Measurements from ENCODE around the gene TECPR2.

TECPR2 gene

DNA sequence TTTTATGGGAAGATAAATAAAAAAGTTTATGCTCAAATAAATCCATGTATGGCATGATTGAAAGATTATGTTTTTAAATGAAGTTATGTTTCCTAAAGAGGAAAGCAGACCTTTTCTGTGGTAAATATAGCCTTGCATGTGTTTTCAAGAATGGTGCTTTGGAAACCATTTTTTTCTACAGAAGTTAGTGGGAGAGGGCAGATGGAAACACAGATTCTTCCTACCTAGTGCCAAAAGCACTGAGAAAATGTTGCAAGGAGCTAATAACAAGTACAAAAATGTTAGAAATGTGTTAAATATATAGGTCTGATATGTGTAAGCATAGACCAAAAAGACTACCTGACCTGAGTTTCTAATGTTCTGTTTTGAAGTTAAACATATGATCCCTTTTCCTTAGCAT lies 24.3 kb downstream of the TECPR2 start:
- Histone ChIP-seq H3K27me3 (ENCODE audit: control insufficient read depth, insufficient read depth, low read length) (no peaks in the 10 kb centered on the region), H3K9ac (ENCODE audit: low read depth, low read length) (no peak overlapping the region), H3K9me3 (replicated peaks; ENCODE audit: low read length) (no peaks in the 10 kb centered on the region), H3K4me2 (ENCODE audit: low read length) (no peak overlapping the region), H3K4me3 (ENCODE audit: low read length) (no peak overlapping the region), H3K4me1 (ENCODE audit: control insufficient read depth, insufficient read depth, low read length) (no peaks in the 10 kb centered on the region), H3K36me3 (ENCODE audit: insufficient read depth, low read length) (peaks cover 7% of the 10 kb centered on the region)

DNA sequence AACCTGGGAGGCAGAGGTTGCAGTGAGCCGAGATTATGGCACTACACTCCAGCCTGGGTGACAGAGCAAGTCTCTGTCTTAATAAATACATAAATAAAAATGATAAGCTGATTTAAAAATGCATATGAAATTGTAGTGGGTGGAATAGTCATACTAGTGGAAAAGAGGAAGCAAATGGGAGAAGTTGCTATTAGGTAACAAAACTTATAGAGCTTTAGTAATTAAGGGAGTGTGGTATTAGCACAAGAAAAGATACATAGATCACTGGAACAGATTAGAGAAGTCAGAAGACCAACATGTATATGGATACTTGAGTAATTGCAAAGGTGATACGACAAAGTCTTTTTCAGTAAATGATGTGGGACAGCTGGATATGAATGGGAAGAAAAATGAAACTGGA lies 26.5 kb downstream of the TECPR2 start:
- H3K9me3 ChIP-seq (replicated peaks; ENCODE audit: low read length) = no peaks in the 10 kb centered on the region

DNA sequence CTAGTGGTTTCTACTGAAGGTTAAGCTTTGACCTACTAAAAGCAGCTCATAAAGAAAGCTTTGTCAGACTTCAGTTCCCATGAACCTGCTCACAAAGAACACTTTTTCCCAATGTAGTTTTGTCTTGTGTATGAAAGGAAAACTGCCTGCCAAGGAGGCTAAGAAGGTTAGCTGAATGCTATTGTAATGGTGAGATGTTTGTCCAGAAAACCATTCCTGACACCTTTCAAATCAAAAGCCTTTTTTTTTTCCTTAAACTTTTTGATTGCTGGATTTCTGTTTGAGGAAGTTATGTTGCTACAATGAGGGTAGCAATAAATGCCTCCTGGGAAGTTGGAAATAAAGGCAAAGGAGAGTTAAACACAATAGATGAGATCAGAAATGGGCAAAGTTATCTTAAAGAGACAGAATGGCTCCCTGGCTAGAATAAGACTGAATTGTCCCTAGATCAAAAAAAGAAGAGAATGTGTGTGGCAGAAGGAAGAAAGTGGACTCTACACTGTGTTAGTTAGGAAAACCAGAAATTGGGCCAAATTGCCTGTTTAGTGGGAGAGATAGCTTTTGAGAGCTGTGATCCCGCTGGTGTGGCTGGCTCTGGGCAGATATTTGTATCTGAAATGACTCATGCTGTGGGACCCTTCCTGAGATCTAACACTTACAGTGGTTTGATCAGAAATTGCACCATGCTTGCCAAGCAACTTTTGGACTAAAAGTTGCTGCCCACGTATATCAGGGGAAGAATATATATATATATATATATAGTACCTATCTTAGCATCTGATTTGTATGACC lies 27.5 kb downstream of the TECPR2 start:
- H3K27me3 ChIP-seq (ENCODE audit: control insufficient read depth, insufficient read depth, low read length) = no peaks in the 10 kb centered on the region
- no peak overlapping the region for H3K9ac ChIP-seq (ENCODE audit: low read depth, low read length)
- H3K4me3 ChIP-seq (ENCODE audit: low read length) = no peak overlapping the region
- H3K9me3 ChIP-seq (replicated peaks; ENCODE audit: low read length) = no peaks in the 10 kb centered on the region
- H3K36me3 ChIP-seq (ENCODE audit: insufficient read depth, low read length) = peaks cover 7% of the 10 kb centered on the region
- no peaks in the 10 kb centered on the region for H3K4me1 ChIP-seq (ENCODE audit: control insufficient read depth, insufficient read depth, low read length)
- no peak overlapping the region for H3K4me2 ChIP-seq (ENCODE audit: low read length)

More for the DNA sequence above, 26.5 kb downstream of the TECPR2 start:
- H3K4me3 ChIP-seq (ENCODE audit: low read length) = no peak overlapping the region
- H3K27me3 ChIP-seq (ENCODE audit: control insufficient read depth, insufficient read depth, low read length) = no peaks in the 10 kb centered on the region
- no peak overlapping the region for H3K9ac ChIP-seq (ENCODE audit: low read depth, low read length)
- H3K4me1 ChIP-seq (ENCODE audit: control insufficient read depth, insufficient read depth, low read length) = no peaks in the 10 kb centered on the region
- H3K36me3 ChIP-seq (ENCODE audit: insufficient read depth, low read length) = peaks cover 7% of the 10 kb centered on the region
- H3K4me2 ChIP-seq (ENCODE audit: low read length) = no peak overlapping the region

DNA sequence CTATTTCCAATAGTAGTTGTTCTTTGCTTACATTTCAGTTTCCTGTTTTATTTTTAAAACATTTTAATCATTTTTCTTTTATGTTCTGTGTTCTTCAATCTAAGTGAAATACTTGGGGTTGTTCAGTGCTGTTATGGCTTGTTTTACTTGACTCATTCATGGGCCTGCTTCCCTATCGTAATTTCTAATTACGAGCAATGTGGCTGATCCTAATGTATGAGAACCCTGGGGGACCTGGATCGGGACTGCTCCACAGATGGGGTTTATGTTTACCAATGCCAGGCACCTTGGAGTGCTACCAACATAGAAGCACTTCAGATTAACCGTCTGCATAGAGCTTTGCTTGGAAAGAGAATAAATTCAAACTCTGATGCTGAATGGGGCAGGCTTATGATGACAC lies 29.8 kb downstream of the TECPR2 start:
- H3K4me2 ChIP-seq (ENCODE audit: low read length) = no peak overlapping the region
- no peak overlapping the region for H3K4me3 ChIP-seq (ENCODE audit: low read length)
- no peaks in the 10 kb centered on the region for H3K9me3 ChIP-seq (replicated peaks; ENCODE audit: low read length)
- no peaks in the 10 kb centered on the region for H3K27me3 ChIP-seq (ENCODE audit: control insufficient read depth, insufficient read depth, low read length)
- H3K36me3 ChIP-seq (ENCODE audit: insufficient read depth, low read length) = peaks cover 6% of the 10 kb centered on the region
- H3K9ac ChIP-seq (ENCODE audit: low read depth, low read length) = no peak overlapping the region
- no peaks in the 10 kb centered on the region for H3K4me1 ChIP-seq (ENCODE audit: control insufficient read depth, insufficient read depth, low read length)

DNA sequence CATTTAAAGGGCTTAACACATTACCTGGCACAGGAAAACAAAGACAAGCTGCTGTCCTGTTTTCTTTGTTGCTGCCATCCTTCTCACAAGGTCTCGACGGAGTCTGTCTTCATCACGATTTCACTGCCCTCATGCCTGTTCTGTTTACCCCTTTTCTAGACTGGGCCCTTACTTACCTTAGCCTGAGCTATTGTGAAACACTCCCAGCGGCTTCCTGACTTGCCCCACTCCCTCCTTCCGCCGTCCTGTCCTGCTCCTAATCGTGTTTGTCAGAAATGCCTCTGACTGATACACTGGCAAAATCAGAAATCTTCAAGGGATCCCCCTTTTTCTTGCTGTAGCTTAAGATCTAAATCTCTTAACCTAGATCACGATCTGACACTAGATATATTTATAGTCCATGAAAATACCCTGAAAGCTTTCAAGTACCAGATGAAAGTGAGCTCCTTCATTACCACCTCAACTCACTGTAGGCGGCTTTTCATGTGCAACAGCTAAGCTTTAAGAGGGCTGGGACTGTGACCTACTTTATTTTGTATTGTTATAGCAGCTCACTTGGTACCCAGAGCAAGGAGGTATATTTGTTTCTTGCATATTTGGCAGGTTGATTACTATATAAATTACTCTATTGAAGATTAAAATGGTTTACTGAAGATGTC lies 32.1 kb downstream of the TECPR2 start:
- no peaks in the 10 kb centered on the region for H3K27me3 ChIP-seq (ENCODE audit: control insufficient read depth, insufficient read depth, low read length)
- H3K4me2 ChIP-seq (ENCODE audit: low read length) = no peak overlapping the region
- H3K9ac ChIP-seq (ENCODE audit: low read depth, low read length) = no peak overlapping the region
- no peaks in the 10 kb centered on the region for H3K4me1 ChIP-seq (ENCODE audit: control insufficient read depth, insufficient read depth, low read length)
- no peaks in the 10 kb centered on the region for H3K9me3 ChIP-seq (replicated peaks; ENCODE audit: low read length)
- no peak overlapping the region for H3K4me3 ChIP-seq (ENCODE audit: low read length)
- H3K36me3 ChIP-seq (ENCODE audit: insufficient read depth, low read length) = peaks cover 6% of the 10 kb centered on the region

DNA sequence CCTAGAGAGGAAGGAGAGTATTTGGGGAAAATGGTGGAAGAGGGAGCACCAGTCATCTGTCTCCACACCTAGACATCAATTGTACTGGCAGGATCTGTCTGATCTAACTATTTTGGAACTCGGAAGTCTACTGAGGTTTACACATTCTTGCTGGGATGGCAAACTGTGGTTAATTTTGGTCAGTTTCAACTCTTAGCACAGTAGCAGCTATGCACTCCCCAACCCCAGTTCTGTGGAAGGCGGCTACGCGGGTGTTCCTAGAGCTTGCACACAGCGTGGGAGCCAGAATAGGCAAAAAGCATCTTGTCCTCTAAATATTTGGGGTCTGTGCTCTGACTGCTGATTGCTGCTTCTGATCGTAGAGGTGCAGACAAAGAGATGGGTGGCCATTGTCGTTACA lies 33.8 kb downstream of the TECPR2 start:
- Histone ChIP-seq H3K4me1 (ENCODE audit: control insufficient read depth, insufficient read depth, low read length) (no peaks in the 10 kb centered on the region), H3K36me3 (ENCODE audit: insufficient read depth, low read length) (peaks cover 8% of the 10 kb centered on the region), H3K4me3 (ENCODE audit: low read length) (no peak overlapping the region), H3K9ac (ENCODE audit: low read depth, low read length) (no peak overlapping the region), H3K9me3 (replicated peaks; ENCODE audit: low read length) (no peaks in the 10 kb centered on the region), H3K4me2 (ENCODE audit: low read length) (no peak overlapping the region), H3K27me3 (ENCODE audit: control insufficient read depth, insufficient read depth, low read length) (no peaks in the 10 kb centered on the region)

DNA sequence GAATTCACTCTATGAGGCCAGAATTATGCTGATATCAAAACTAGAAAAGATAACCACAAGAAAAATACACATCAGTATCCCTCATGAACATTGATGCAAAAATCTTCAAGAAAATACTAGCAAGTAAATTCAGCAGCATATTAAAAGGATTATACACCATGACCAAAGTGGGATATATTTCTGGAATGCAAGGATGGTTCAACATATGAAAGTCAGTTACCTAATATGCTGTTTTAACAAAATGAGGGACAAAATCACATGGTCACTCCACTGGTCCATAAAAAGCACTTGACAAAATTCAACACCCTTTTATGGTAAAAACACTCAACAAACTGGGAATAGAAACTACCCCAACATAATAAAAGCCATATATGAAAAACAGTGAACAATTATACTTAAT lies 40.3 kb downstream of the TECPR2 start:
- H3K4me3 ChIP-seq (ENCODE audit: low read length) = no peak overlapping the region
- no peaks in the 10 kb centered on the region for H3K27me3 ChIP-seq (ENCODE audit: control insufficient read depth, insufficient read depth, low read length)
- H3K36me3 ChIP-seq (ENCODE audit: insufficient read depth, low read length) = peaks cover 9% of the 10 kb centered on the region
- H3K9me3 ChIP-seq (replicated peaks; ENCODE audit: low read length) = peaks cover 10% of the 10 kb centered on the region
- H3K4me2 ChIP-seq (ENCODE audit: low read length) = no peak overlapping the region
- no peaks in the 10 kb centered on the region for H3K4me1 ChIP-seq (ENCODE audit: control insufficient read depth, insufficient read depth, low read length)
- H3K9ac ChIP-seq (ENCODE audit: low read depth, low read length) = no peak overlapping the region

DNA sequence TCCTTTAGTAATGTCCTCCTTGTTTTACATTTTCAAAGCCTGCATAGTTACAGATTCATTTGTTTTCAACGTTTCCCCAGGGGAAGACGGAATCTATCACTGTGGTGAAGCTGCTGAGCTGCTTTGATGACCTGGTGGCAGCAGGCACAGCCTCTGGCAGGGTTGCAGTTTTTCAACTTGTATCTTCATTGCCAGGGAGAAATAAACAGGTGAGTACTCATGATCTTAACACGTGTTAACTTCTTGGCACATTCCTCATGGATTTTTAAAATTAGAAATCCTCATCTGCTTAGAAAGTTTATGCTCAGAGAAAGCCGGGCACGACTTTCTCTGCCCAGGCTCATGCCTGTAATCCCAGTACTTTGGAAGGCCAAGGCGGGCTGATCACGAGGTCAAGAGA lies 44.5 kb downstream of the TECPR2 start:
- H3K36me3 ChIP-seq (ENCODE audit: insufficient read depth, low read length) = peaks cover 16% of the 10 kb centered on the region
- H3K4me1 ChIP-seq (ENCODE audit: control insufficient read depth, insufficient read depth, low read length) = no peaks in the 10 kb centered on the region
- H3K4me2 ChIP-seq (ENCODE audit: low read length) = no peak overlapping the region
- no peak overlapping the region for H3K9ac ChIP-seq (ENCODE audit: low read depth, low read length)
- no peaks in the 10 kb centered on the region for H3K27me3 ChIP-seq (ENCODE audit: control insufficient read depth, insufficient read depth, low read length)
- H3K9me3 ChIP-seq (replicated peaks; ENCODE audit: low read length) = peaks cover 10% of the 10 kb centered on the region
- H3K4me3 ChIP-seq (ENCODE audit: low read length) = no peak overlapping the region

DNA sequence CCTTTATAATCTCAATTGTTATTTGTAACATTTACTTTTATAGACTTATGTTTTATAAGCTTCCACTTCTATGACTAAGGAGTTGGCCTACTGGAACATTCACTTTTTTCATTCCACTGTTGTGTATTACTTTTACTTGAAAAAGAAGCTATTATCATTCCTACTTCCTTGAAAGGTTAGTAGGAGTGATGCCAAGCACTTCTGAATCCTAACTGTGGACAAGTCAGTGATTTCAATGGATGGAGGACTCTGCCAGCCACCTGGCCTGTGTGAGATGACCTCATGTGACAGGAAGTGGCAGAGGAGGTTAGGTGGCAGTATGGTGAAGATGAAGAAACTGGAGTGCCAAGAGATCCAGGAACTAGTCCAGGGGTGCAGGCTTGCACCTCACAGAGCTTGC lies 46.0 kb downstream of the TECPR2 start:
- H3K4me1 ChIP-seq (ENCODE audit: control insufficient read depth, insufficient read depth, low read length) = no peaks in the 10 kb centered on the region
- H3K9me3 ChIP-seq (replicated peaks; ENCODE audit: low read length) = no peaks in the 10 kb centered on the region
- peaks cover 13% of the 10 kb centered on the region for H3K36me3 ChIP-seq (ENCODE audit: insufficient read depth, low read length)
- no peak overlapping the region for H3K4me2 ChIP-seq (ENCODE audit: low read length)
- no peaks in the 10 kb centered on the region for H3K27me3 ChIP-seq (ENCODE audit: control insufficient read depth, insufficient read depth, low read length)
- H3K9ac ChIP-seq (ENCODE audit: low read depth, low read length) = no peak overlapping the region
- H3K4me3 ChIP-seq (ENCODE audit: low read length) = no peak overlapping the region

DNA sequence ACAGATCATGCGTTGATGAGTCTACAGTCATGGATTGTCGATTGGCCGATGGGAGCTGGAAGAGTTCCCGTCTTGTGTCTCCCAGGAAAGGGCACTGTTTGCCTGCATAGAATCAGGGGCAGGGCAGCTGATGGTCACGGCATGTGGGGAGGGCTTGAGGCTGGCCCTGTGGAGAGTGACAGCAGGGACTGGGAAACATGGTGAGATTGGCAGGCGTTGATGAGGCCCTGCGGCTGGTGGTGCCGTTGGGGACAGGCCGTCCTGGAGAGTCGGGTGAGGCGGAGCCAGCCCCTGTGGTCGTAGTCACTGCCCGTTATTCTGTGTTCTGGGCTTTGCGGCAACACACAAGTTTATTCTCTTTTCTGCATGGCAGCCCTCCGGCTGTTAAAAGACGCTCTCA lies 52.9 kb downstream of the TECPR2 start:
- H3K27me3 ChIP-seq (ENCODE audit: control insufficient read depth, insufficient read depth, low read length) = no peaks in the 10 kb centered on the region
- no peaks in the 10 kb centered on the region for H3K4me1 ChIP-seq (ENCODE audit: control insufficient read depth, insufficient read depth, low read length)
- peaks cover 12% of the 10 kb centered on the region for H3K36me3 ChIP-seq (ENCODE audit: insufficient read depth, low read length)
- no peak overlapping the region for H3K4me3 ChIP-seq (ENCODE audit: low read length)
- no peaks in the 10 kb centered on the region for H3K9me3 ChIP-seq (replicated peaks; ENCODE audit: low read length)
- no peak overlapping the region for H3K4me2 ChIP-seq (ENCODE audit: low read length)
- H3K9ac ChIP-seq (ENCODE audit: low read depth, low read length) = no peak overlapping the region

DNA sequence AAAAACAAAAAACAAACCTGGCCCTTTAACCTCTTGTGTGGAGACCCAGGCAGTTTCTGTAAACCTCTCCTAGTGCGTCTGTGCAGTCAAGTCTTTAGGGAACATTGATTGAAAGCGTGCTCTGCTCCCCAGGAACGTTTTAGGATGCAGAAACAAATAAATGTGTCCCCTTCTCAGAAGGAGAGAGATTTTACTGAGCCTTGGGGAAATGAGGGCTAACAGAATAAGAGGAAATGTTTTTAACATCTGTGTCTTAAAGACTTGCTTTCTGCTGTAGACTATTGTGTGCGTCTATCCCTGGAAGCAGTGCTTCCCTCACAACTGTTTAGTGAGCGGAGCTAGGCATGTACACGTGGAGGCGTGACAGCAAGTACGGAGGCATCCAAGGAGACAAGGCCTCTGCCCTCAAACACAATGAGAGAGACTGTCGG lies 54.3 kb downstream of the TECPR2 start:
- Histone ChIP-seq H3K27me3 (ENCODE audit: control insufficient read depth, insufficient read depth, low read length) (no peaks in the 10 kb centered on the region), H3K4me1 (ENCODE audit: control insufficient read depth, insufficient read depth, low read length) (no peaks in the 10 kb centered on the region), H3K9ac (ENCODE audit: low read depth, low read length) (no peak overlapping the region), H3K36me3 (ENCODE audit: insufficient read depth, low read length) (peaks cover 12% of the 10 kb centered on the region), H3K4me2 (ENCODE audit: low read length) (no peak overlapping the region), H3K4me3 (ENCODE audit: low read length) (no peak overlapping the region), H3K9me3 (replicated peaks; ENCODE audit: low read length) (no peaks in the 10 kb centered on the region)

DNA sequence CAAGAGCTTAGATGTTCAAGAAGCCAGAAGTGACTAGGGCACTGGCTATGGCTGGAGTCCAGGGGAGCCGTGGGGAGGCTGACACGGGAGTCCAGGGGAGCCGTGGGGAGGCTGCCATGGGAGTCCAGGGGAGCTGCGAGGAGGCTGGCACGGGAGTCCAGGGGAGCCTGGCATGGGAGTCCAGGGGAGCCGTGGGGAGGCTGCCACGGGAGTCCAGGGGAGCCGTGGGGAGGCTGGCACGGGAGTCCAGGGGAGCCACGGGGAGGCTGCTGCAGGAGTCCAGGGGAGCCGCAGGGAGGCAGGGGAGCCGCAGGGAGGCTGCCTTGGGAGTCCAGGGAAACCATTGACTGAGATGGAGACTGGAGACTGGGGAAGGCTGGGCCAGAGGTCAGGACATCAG lies 54.9 kb downstream of the TECPR2 start:
- Histone ChIP-seq H3K9ac (ENCODE audit: low read depth, low read length) (no peak overlapping the region), H3K9me3 (replicated peaks; ENCODE audit: low read length) (no peaks in the 10 kb centered on the region), H3K36me3 (ENCODE audit: insufficient read depth, low read length) (peaks cover 8% of the 10 kb centered on the region), H3K4me2 (ENCODE audit: low read length) (no peak overlapping the region), H3K27me3 (ENCODE audit: control insufficient read depth, insufficient read depth, low read length) (no peaks in the 10 kb centered on the region), H3K4me1 (ENCODE audit: control insufficient read depth, insufficient read depth, low read length) (no peaks in the 10 kb centered on the region), H3K4me3 (ENCODE audit: low read length) (no peak overlapping the region)

All from skeletal muscle satellite cell (primary cell).